Measurements from ENCODE around the gene WDFY1.

DNA sequence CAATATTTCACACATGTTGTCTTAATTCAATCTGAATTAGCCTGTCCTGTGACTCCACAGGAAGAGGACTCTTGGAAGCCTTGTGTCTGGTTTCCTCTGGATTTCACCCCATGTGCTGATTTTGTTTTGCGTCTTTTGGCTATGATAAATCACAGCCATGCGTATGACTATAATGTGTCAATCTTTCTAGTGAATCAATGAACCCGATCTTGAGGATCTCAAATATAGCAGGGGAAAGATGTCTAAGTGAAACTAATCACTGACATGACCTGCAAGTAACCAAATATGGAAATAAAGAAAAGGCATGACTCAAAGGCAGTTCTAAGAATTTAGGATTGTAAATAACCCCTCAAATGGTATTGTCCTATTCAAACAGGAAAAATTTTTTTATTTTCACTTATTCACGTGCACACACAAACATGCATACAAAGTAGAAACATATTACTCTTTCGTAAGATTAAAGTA is 8.2 kb downstream of the WDFY1 start:
- no peak for TF ChIP-seq ZC3H10 (CRISPR knock-in tag; IDR thresholded peaks at IDR 0.05)
- TF ChIP-seq ESRRG (CRISPR knock-in tag; IDR thresholded peaks at IDR 0.05) = no peak
- no peak for TF ChIP-seq TOX (CRISPR knock-in tag; IDR thresholded peaks at IDR 0.05; ENCODE audit: borderline replicate concordance)
- no peak for TF ChIP-seq ZFP3 (CRISPR knock-in tag; IDR thresholded peaks at IDR 0.05)
- TF ChIP-seq RARB (CRISPR knock-in tag; IDR thresholded peaks at IDR 0.05) = no peak
- TF ChIP-seq ZNF8 (CRISPR knock-in tag; IDR thresholded peaks at IDR 0.05) = no peak
- TF ChIP-seq ZNF565 (CRISPR knock-in tag; conservative IDR thresholded peaks at IDR 0.05; ENCODE audit: low read depth) = no peak
- no peak for TF ChIP-seq OSR1 (CRISPR knock-in tag; IDR thresholded peaks at IDR 0.05)
- no peak for TF ChIP-seq ARNTL (CRISPR knock-in tag; IDR thresholded peaks at IDR 0.05; ENCODE audit: borderline replicate concordance, low read depth)
- TF ChIP-seq, protein P1, sequence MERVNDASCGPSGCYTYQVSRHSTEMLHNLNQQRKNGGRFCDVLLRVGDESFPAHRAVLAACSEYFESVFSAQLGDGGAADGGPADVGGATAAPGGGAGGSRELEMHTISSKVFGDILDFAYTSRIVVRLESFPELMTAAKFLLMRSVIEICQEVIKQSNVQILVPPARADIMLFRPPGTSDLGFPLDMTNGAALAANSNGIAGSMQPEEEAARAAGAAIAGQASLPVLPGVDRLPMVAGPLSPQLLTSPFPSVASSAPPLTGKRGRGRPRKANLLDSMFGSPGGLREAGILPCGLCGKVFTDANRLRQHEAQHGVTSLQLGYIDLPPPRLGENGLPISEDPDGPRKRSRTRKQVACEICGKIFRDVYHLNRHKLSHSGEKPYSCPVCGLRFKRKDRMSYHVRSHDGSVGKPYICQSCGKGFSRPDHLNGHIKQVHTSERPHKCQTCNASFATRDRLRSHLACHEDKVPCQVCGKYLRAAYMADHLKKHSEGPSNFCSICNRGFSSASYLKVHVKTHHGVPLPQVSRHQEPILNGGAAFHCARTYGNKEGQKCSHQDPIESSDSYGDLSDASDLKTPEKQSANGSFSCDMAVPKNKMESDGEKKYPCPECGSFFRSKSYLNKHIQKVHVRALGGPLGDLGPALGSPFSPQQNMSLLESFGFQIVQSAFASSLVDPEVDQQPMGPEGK (CRISPR knock-in tag; IDR thresholded peaks at IDR 0.05; ENCODE audit: borderline replicate concordance) = no peak
- no peak for TF ChIP-seq TCF4 (CRISPR knock-in tag; IDR thresholded peaks at IDR 0.05; ENCODE audit: borderline replicate concordance)
- TF ChIP-seq, protein P2, sequence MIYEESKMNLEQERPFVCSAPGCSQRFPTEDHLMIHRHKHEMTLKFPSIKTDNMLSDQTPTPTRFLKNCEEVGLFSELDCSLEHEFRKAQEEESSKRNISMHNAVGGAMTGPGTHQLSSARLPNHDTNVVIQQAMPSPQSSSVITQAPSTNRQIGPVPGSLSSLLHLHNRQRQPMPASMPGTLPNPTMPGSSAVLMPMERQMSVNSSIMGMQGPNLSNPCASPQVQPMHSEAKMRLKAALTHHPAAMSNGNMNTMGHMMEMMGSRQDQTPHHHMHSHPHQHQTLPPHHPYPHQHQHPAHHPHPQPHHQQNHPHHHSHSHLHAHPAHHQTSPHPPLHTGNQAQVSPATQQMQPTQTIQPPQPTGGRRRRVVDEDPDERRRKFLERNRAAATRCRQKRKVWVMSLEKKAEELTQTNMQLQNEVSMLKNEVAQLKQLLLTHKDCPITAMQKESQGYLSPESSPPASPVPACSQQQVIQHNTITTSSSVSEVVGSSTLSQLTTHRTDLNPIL (CRISPR knock-in tag; IDR thresholded peaks at IDR 0.05; ENCODE audit: low read depth) = no peak
- TF ChIP-seq ZFP30 (CRISPR knock-in tag; IDR thresholded peaks at IDR 0.05) = no peak

Measured in SK-N-SH treated with all-trans-retinoic acid at 6 μM for 48 hours (cell line).